HEK293 (cell line): ENCODE results near the gene BRINP2.

ENCODE experiments used
- ATF2 ChIP-seq: fragments of 450-650 bp; formaldehyde crosslinking; IDR thresholded peaks from 2 replicates; pipeline ENCODE4 v1.5.1; 2016; ENCODE audit warnings: missing biosample characterization, missing genetic modification characterization, low read depth
- CTCF ChIP-seq: fragments of 450-650 bp; formaldehyde crosslinking; IDR thresholded peaks from 2 replicates; pipeline ENCODE4 v1.5.1; 2016; ENCODE audit warnings: missing biosample characterization, missing genetic modification characterization
- RBAK ChIP-seq: fragments of 450-650 bp; formaldehyde crosslinking; IDR thresholded peaks from 2 replicates; pipeline ENCODE4 v1.5.1; 2016; ENCODE audit warnings: missing biosample characterization, missing genetic modification characterization
- ZBTB21 ChIP-seq: fragments of 450-650 bp; formaldehyde crosslinking; IDR thresholded peaks from 2 replicates; pipeline ENCODE4 v1.5.1; 2017; ENCODE audit warnings: missing biosample characterization, missing genetic modification characterization
- ZBTB7A ChIP-seq: fragments of 450-650 bp; formaldehyde crosslinking; IDR thresholded peaks from 2 replicates; pipeline ENCODE4 v1.5.1; 2016; ENCODE audit warnings: low read depth, missing biosample characterization, missing genetic modification characterization
- ZNF175 ChIP-seq: fragments of 450-650 bp; formaldehyde crosslinking; IDR thresholded peaks from 2 replicates; pipeline ENCODE4 v1.5.1; 2016; ENCODE audit warnings: missing biosample characterization, missing genetic modification characterization
- ZNF341 ChIP-seq: fragments of 450-650 bp; formaldehyde crosslinking; IDR thresholded peaks from 2 replicates; pipeline ENCODE4; 2016; ENCODE audit warnings: low read depth, missing biosample characterization, missing genetic modification characterization
- ZNF398 ChIP-seq: fragments of 450-650 bp; formaldehyde crosslinking; IDR thresholded peaks from 2 replicates; pipeline ENCODE4 v1.5.1; 2017; ENCODE audit warnings: missing biosample characterization, missing genetic modification characterization
- ZNF600 ChIP-seq: fragments of 450-650 bp; formaldehyde crosslinking; IDR thresholded peaks from 2 replicates; pipeline ENCODE4 v1.5.1; 2016; ENCODE audit warnings: missing biosample characterization, missing genetic modification characterization
- ZNF639 ChIP-seq: fragments of 450-650 bp; formaldehyde crosslinking; IDR thresholded peaks from 2 replicates; pipeline ENCODE4 v1.5.1; 2016; ENCODE audit warnings: missing biosample characterization, missing genetic modification characterization
- ZNF837 ChIP-seq: fragments of 450-650 bp; formaldehyde crosslinking; IDR thresholded peaks from 2 replicates; pipeline ENCODE4 v1.5.1; 2016; ENCODE audit warnings: missing biosample characterization, missing genetic modification characterization
- ZSCAN18 ChIP-seq: fragments of 450-650 bp; formaldehyde crosslinking; IDR thresholded peaks from 2 replicates; pipeline ENCODE4 v1.5.1; 2016; ENCODE audit warnings: missing biosample characterization, missing genetic modification characterization
- ZSCAN5A ChIP-seq: fragments of 450-650 bp; formaldehyde crosslinking; IDR thresholded peaks from 2 replicates; pipeline ENCODE4 v1.5.1; 2016; ENCODE audit warnings: missing biosample characterization, missing genetic modification characterization

- TF ChIP-seq CTCF (tag by site-specific recombination) (no peak), ZNF600 (no peak), ZNF398 (no peak), ZNF341 (tag by site-specific recombination) (no peak), ZNF639 (tag by site-specific recombination) (no peak), RBAK (tag by site-specific recombination) (no peak), ATF2 (tag by site-specific recombination) (no peak), ZSCAN18 (tag by site-specific recombination) (no peak), ZNF175 (tag by site-specific recombination) (no peak), ZNF837 (tag by site-specific recombination) (no peak), ZBTB21 (no peak), ZSCAN5A (tag by site-specific recombination) (no peak), ZBTB7A (tag by site-specific recombination) (no peak)
These were observed 111.1 kb downstream of the BRINP2 start for GRCh38 chr1:177281901-177282300.
